OCI-LY1 (cell line): ENCODE results near the gene MDM1.

Experiments
- H2AFZ ChIP-seq: fragments of 200-600 bp; sonication (generic), shearing (Covaris generic); 2 replicates; pipeline ENCODE4 v1.6.0; 2014; ENCODE audit warnings: antibody characterized with exemption, mild to moderate bottlenecking, low read length
- H3F3A ChIP-seq: fragments of 200-600 bp; sonication (generic), shearing (Covaris generic); 2 replicates; pipeline ENCODE4 v1.6.0; 2014; ENCODE audit warnings: mild to moderate bottlenecking, antibody characterized with exemption, low read length, moderate library complexity; ENCODE audit not compliant: insufficient read depth
- H3K27ac ChIP-seq: fragments of 200-600 bp; sonication (generic); 2 replicates; pipeline ENCODE4 v1.5.1; 2014; ENCODE audit warnings: low read length, mixed run types, mild to moderate bottlenecking, low read depth; ENCODE audit not compliant: poor library complexity, severe bottlenecking
- H3K27me3 ChIP-seq: fragments of 200-600 bp; sonication (generic); 2 replicates; pipeline ENCODE4 v1.6.0; 2014; ENCODE audit warnings: antibody characterized with exemption, mild to moderate bottlenecking, low read length, moderate library complexity; ENCODE audit not compliant: insufficient read depth
- H3K36me3 ChIP-seq: fragments of 200-600 bp; sonication (generic); 2 replicates; pipeline ENCODE4 v1.6.1; 2014; ENCODE audit warnings: mild to moderate bottlenecking, antibody characterized with exemption, low read length, moderate library complexity, mixed read lengths; ENCODE audit not compliant: insufficient read depth
- H3K4me1 ChIP-seq: fragments of 200-600 bp; sonication (generic); 2 replicates; pipeline ENCODE4 v1.5.1; 2014; ENCODE audit warnings: mild to moderate bottlenecking, low read length, moderate library complexity; ENCODE audit not compliant: insufficient read depth, severe bottlenecking
- H3K4me2 ChIP-seq: fragments of 200-600 bp; sonication (generic), shearing (Covaris generic); 2 replicates; pipeline ENCODE4 v1.6.1; 2014; ENCODE audit warnings: low read length
- H3K4me3 ChIP-seq: fragments of 200-600 bp; sonication (generic); 2 replicates; pipeline ENCODE4 v1.5.1; 2014; ENCODE audit warnings: low read length, low read depth, mild to moderate bottlenecking, mixed read lengths; ENCODE audit not compliant: poor library complexity, severe bottlenecking
- H3K79me2 ChIP-seq: fragments of 200-600 bp; shearing (Covaris generic); 2 replicates; pipeline ENCODE4 v1.6.1; 2016; ENCODE audit warnings: mixed run types, low read length, mixed read lengths; ENCODE audit not compliant: insufficient read depth
- H3K9ac ChIP-seq: fragments of 200-600 bp; sonication (generic), shearing (Covaris generic); 2 replicates; pipeline ENCODE4 v1.6.1; 2014; ENCODE audit warnings: mild to moderate bottlenecking, low read length, mixed read lengths
- H3K9me2 ChIP-seq: fragments of 200-600 bp; sonication (generic), shearing (Covaris generic); 2 replicates; pipeline ENCODE4 v1.6.1; 2014; ENCODE audit warnings: low read depth, mild to moderate bottlenecking, low read length, mixed read lengths
- H3K9me3 ChIP-seq: fragments of 200-600 bp; shearing (Covaris generic); 2 replicates; pipeline ENCODE4 v1.6.1; 2014; ENCODE audit warnings: low read length, mixed read lengths
- H4K20me1 ChIP-seq: fragments of 200-600 bp; sonication (generic), shearing (Covaris generic); 2 replicates; pipeline ENCODE4 v1.6.0; 2016; ENCODE audit warnings: mild to moderate bottlenecking, low read length; ENCODE audit not compliant: insufficient read depth
- CTCF ChIP-seq: fragments of 200-600 bp; sonication (generic), shearing (Covaris generic); IDR thresholded peaks from 2 replicates; pipeline ENCODE4 v1.5.1; 2017; ENCODE audit warnings: mild to moderate bottlenecking, antibody characterized with exemption, low read length, moderate library complexity, mixed read lengths
- EZH2 ChIP-seq: fragments of 200-600 bp; sonication (generic), shearing (Covaris generic); IDR thresholded peaks from 2 replicates; pipeline ENCODE4 v1.8.0; 2017; ENCODE audit warnings: borderline replicate concordance, mixed run types, mild to moderate bottlenecking, antibody characterized with exemption, low read length, moderate library complexity, mixed read lengths

MDM1 gene

GRCh38 chr12:68263366-68263765, 68.8 kb downstream of the MDM1 start:
- Histone ChIP-seq H3K9me3 (no peaks in the 10 kb centered on the region), H3K9ac (no peak overlapping the region), H3K27ac (no peak overlapping the region), H3K4me3 (no peak overlapping the region), H4K20me1 (no peaks in the 10 kb centered on the region), H3K27me3 (no peaks in the 10 kb centered on the region), H3K4me2 (no peak overlapping the region), H3K4me1 (no peaks in the 10 kb centered on the region), H3K9me2 (no peaks in the 10 kb centered on the region), H3K79me2 (no peaks in the 10 kb centered on the region), H3K36me3 (no peaks in the 10 kb centered on the region), H2AFZ (no peak overlapping the region), H3F3A (no peaks in the 10 kb centered on the region)
- TF ChIP-seq CTCF: no peak
- no peak for TF ChIP-seq EZH2

- Histone ChIP-seq H3K27me3 (no peaks in the 10 kb centered on the region), H3K79me2 (no peaks in the 10 kb centered on the region), H4K20me1 (no peaks in the 10 kb centered on the region), H3K27ac (no peak overlapping the region), H3K4me1 (no peaks in the 10 kb centered on the region), H3K4me2 (no peak overlapping the region), H3K9me3 (no peaks in the 10 kb centered on the region), H3K4me3 (no peak overlapping the region), H3K9me2 (no peaks in the 10 kb centered on the region), H3K9ac (no peak overlapping the region), H3K36me3 (no peaks in the 10 kb centered on the region), H3F3A (no peaks in the 10 kb centered on the region), H2AFZ (no peak overlapping the region)
- no peak for TF ChIP-seq EZH2
- TF ChIP-seq CTCF: no peak
Observed at GRCh38 chr12:68261896-68262295, 70.3 kb downstream of the MDM1 start.

GRCh38 chr12:68260153-68260552, 72.0 kb downstream of the MDM1 start:
- H3F3A ChIP-seq: no peaks in the 10 kb centered on the region
- no peak overlapping the region for H3K27ac ChIP-seq
- H3K27me3 ChIP-seq: no peaks in the 10 kb centered on the region
- H3K9me3 ChIP-seq: no peaks in the 10 kb centered on the region
- no peaks in the 10 kb centered on the region for H3K36me3 ChIP-seq
- H3K9ac ChIP-seq: no peak overlapping the region
- H3K4me1 ChIP-seq: no peaks in the 10 kb centered on the region
- no peaks in the 10 kb centered on the region for H4K20me1 ChIP-seq
- H3K79me2 ChIP-seq: no peaks in the 10 kb centered on the region
- no peaks in the 10 kb centered on the region for H3K9me2 ChIP-seq
- H3K4me3 ChIP-seq: no peak overlapping the region
- H3K4me2 ChIP-seq: no peak overlapping the region
- no peak overlapping the region for H2AFZ ChIP-seq
- TF ChIP-seq EZH2 (no peak), CTCF (no peak)
